ENCODE data around the gene ATP6V1B1. TPM values are rescaled to one million over a fixed set of nuclear protein-coding genes. Genes with fewer than 3 reads are reported as not detected.
A peak's percentile ranks its signal among the peaks of the same experiment; 100 is the strongest.

Gene ATP6V1B1
- polyA plus RNA-seq, 1 donor (not counting 4 experiments of a cell fraction or from before 2014, with no cell fraction given) = not detected

- DNase-seq (ENCODE audit: low read depth, low spot score) (no peak), FAIRE-seq (no peak)
- H4K20me1 ChIP-seq (ENCODE audit: control insufficient read depth, extremely low read depth, insufficient read depth, low read length) = no peaks in the 10 kb centered on the region
- no peaks in the 10 kb centered on the region for H3K27me3 ChIP-seq (ENCODE audit: control insufficient read depth, extremely low read depth, insufficient read depth, low read length)
- no peaks in the 10 kb centered on the region for H3K9me1 ChIP-seq (ENCODE audit: control insufficient read depth, extremely low read depth, insufficient read depth, low read length)
- H3K4me2 ChIP-seq (ENCODE audit: control insufficient read depth, extremely low read depth, insufficient read depth, low read depth, low read length) = no peak overlapping the region
- H3K36me3 ChIP-seq (ENCODE audit: control insufficient read depth in 2 of 2, extremely low read depth in 1 of 2, insufficient read depth in 2 of 2, low read length in 2 of 2) = no peaks in the 10 kb centered on the region
- no peak for TF ChIP-seq CTCF (optimal IDR thresholded peaks at IDR 0.05 in 1 of 3, IDR thresholded peaks at IDR 0.05 in 1 of 3, conservative IDR thresholded peaks at IDR 0.05 in 1 of 3; ENCODE audit: extremely low read depth in 1 of 3, insufficient read depth in 2 of 3, low read length in 3 of 3)
- no peak for TF ChIP-seq EZH2 (IDR thresholded peaks at IDR 0.05; ENCODE audit: low read length)
- no peak overlapping the region for H3K4me3 ChIP-seq (ENCODE audit: control insufficient read depth in 2 of 3, extremely low read depth in 1 of 3, insufficient read depth in 2 of 3, low read depth in 1 of 3, low read length in 3 of 3)
- H3K9me3 ChIP-seq (ENCODE audit: control insufficient read depth, low read depth, low read length) = no peaks in the 10 kb centered on the region
- dilution Hi-C loops (cut with MboI; ENCODE audit: extremely low pct_ligation_motif_present, low sequenced_read_pairs) = no loop called here
- no peak overlapping the region for H3K9ac ChIP-seq (ENCODE audit: control insufficient read depth, extremely low read depth, insufficient read depth, low read length)
- no peak overlapping the region for H3K27ac ChIP-seq (ENCODE audit: control insufficient read depth, insufficient read depth, low read length)
- no peak overlapping the region for H2AFZ ChIP-seq (ENCODE audit: control insufficient read depth, low read length)
- no peaks in the 10 kb centered on the region for H3K4me1 ChIP-seq (ENCODE audit: control insufficient read depth, extremely low read depth, insufficient read depth, low read length)
- no peaks in the 10 kb centered on the region for H3K79me2 ChIP-seq (ENCODE audit: control insufficient read depth, insufficient read depth, low read length)
These were observed 17.7 kb upstream of the ATP6V1B1 start for GRCh38 chr2:70918016-70918415.

- H3K9ac ChIP-seq (ENCODE audit: control insufficient read depth, extremely low read depth, insufficient read depth, low read length) = no peak overlapping the region
- H3K4me2 ChIP-seq (ENCODE audit: control insufficient read depth, extremely low read depth, insufficient read depth, low read depth, low read length) = no peak overlapping the region
- H2AFZ ChIP-seq (ENCODE audit: control insufficient read depth, low read length) = no peak overlapping the region
- no peaks in the 10 kb centered on the region for H3K79me2 ChIP-seq (ENCODE audit: control insufficient read depth, insufficient read depth, low read length)
- no peaks in the 10 kb centered on the region for H3K27me3 ChIP-seq (ENCODE audit: control insufficient read depth, extremely low read depth, insufficient read depth, low read length)
- peak; percentile 32 for DNase-seq (ENCODE audit: low read depth, low spot score)
- peak; percentile 76 for FAIRE-seq
- dilution Hi-C loops (cut with MboI; ENCODE audit: extremely low pct_ligation_motif_present, low sequenced_read_pairs) = no loop called here
- no peaks in the 10 kb centered on the region for H3K9me3 ChIP-seq (ENCODE audit: control insufficient read depth, low read depth, low read length)
- no peaks in the 10 kb centered on the region for H3K4me1 ChIP-seq (ENCODE audit: control insufficient read depth, extremely low read depth, insufficient read depth, low read length)
- TF ChIP-seq EZH2 (IDR thresholded peaks at IDR 0.05; ENCODE audit: low read length) (no peak), CTCF (optimal IDR thresholded peaks at IDR 0.05 in 1 of 3, IDR thresholded peaks at IDR 0.05 in 1 of 3, conservative IDR thresholded peaks at IDR 0.05 in 1 of 3; ENCODE audit: extremely low read depth in 1 of 3, insufficient read depth in 2 of 3, low read length in 3 of 3) (peak; percentile 90 to 93 (median 91))
- no peak overlapping the region for H3K4me3 ChIP-seq (ENCODE audit: control insufficient read depth in 2 of 3, extremely low read depth in 1 of 3, insufficient read depth in 2 of 3, low read depth in 1 of 3, low read length in 3 of 3)
- H4K20me1 ChIP-seq (ENCODE audit: control insufficient read depth, extremely low read depth, insufficient read depth, low read length) = no peaks in the 10 kb centered on the region
- H3K27ac ChIP-seq (ENCODE audit: control insufficient read depth, insufficient read depth, low read length) = no peak overlapping the region
- H3K36me3 ChIP-seq (ENCODE audit: control insufficient read depth in 2 of 2, extremely low read depth in 1 of 2, insufficient read depth in 2 of 2, low read length in 2 of 2) = no peaks in the 10 kb centered on the region
- H3K9me1 ChIP-seq (ENCODE audit: control insufficient read depth, extremely low read depth, insufficient read depth, low read length) = no peaks in the 10 kb centered on the region
These were observed 15.9 kb upstream of the ATP6V1B1 start for GRCh38 chr2:70919672-70920366.

All from keratinocyte (primary cell).